Colonic mucosa (tissue), 4 donors: ENCODE measurements around the gene MYOF. TPM values are rescaled to one million over a fixed set of nuclear protein-coding genes. Genes with fewer than 3 reads are reported as not detected.
"Not testable (repeated sequence)": the region's sequence is repeated elsewhere in the genome, so short reads cannot be mapped to it uniquely, and the experiment has no call there.

ENCODE experiments used
- DNase-seq: peaks from one replicate; pipeline ENCODE4 v3.0.0-alpha.2; 2020
- H3K27ac ChIP-seq: fragments of 200-600 bp; one replicate; pipeline ENCODE4 v1.8.0; 2021
- H3K27me3 ChIP-seq: fragments of 200-600 bp; one replicate; pipeline ENCODE4 v1.8.0; 2021
- H3K36me3 ChIP-seq: fragments of 200-600 bp; one replicate; pipeline ENCODE4 v1.8.0; 2021
- H3K4me1 ChIP-seq: fragments of 200-600 bp; one replicate; pipeline ENCODE4 v1.8.0; 2021; ENCODE audit warnings: mild to moderate bottlenecking
- H3K4me3 ChIP-seq: fragments of 200-600 bp; one replicate; pipeline ENCODE4 v1.8.0; 2021
- H3K9ac ChIP-seq, 2 donors: one replicate each; pipeline ENCODE4 v1.7.0; 2013; ENCODE audit warnings: control low read depth in 2 of 2, low read depth in 2 of 2, low read length in 2 of 2
- H3K9me3 ChIP-seq: fragments of 200-600 bp; one replicate; pipeline ENCODE4 v1.8.0; 2021
- intact Hi-C: fragments of 100-400 bp; cut with DNase I; formaldehyde crosslinking; loops from one replicate; pipeline ENCODE4 v1.14.1; 2022
- total RNA-seq, 2 donors: library from RNA; stranded (reverse); fragmentation: NEBNext Ultra II Directional in 1 of 2; extraction: Animal tissue kit (Norgen Biotek cat#: 25700) in 1 of 2; gene quantifications; one replicate each; pipeline ENCODE4 v1.2.1, GENCODE V29; 2021
- TF ChIP-seq, protein P1 (sequence below): fragments of 200-600 bp; IDR thresholded peaks from one replicate; pipeline ENCODE4 v1.8.0; 2022; ENCODE audit warnings: antibody characterized with exemption, mild to moderate bottlenecking
- donor health status: healthy.
- donor health status: DM: no; HTN: no; CAD: no.
- donor health status: DM: no; HTN: no; CAD: no.

MYOF gene
- total RNA-seq, 2 donors from 2014 or later: 88.1 to 90.9 TPM

DNA sequence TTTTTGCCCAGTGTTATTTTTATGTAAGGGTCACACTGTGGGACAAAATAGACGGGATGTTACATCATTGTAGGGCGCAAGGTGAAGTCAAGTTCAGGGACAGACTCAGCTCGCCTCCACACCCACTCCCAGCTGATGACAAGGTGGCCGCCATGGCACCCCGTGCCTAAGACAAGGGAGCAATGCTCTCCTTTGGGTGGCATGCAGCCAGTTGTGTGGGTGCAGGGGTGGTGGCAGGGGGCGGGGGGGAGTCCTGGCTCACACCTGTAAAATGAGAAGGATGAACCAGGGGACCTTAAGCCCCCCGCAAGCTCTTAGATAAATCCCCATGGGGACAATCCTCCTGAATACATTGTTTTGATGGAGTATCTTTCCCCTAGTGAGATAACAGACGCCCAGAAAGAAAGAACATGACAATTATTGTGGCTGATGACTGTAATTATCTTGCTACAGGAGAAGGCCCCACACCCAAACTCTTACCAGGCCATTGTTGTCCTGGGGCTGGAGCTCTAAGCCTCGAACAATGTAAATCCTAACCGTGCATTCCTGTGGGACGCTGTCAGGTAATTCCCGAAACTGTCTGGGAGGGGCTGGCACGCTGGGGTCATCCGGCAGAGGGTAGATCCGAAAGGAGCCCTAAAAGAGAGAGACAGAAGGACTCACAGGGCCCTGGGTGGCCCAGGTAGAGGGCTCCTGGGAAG is 148.7 kb downstream of the MYOF start:
- H3K9ac ChIP-seq: no peak overlapping the region
- TF ChIP-seq, protein P1, sequence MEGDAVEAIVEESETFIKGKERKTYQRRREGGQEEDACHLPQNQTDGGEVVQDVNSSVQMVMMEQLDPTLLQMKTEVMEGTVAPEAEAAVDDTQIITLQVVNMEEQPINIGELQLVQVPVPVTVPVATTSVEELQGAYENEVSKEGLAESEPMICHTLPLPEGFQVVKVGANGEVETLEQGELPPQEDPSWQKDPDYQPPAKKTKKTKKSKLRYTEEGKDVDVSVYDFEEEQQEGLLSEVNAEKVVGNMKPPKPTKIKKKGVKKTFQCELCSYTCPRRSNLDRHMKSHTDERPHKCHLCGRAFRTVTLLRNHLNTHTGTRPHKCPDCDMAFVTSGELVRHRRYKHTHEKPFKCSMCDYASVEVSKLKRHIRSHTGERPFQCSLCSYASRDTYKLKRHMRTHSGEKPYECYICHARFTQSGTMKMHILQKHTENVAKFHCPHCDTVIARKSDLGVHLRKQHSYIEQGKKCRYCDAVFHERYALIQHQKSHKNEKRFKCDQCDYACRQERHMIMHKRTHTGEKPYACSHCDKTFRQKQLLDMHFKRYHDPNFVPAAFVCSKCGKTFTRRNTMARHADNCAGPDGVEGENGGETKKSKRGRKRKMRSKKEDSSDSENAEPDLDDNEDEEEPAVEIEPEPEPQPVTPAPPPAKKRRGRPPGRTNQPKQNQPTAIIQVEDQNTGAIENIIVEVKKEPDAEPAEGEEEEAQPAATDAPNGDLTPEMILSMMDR: no peak
- H3K9me3 ChIP-seq: no peaks in the 10 kb centered on the region
- intact Hi-C loops: no loop called here
- H3K27me3 ChIP-seq: no peaks in the 10 kb centered on the region
- H3K27ac ChIP-seq: no peak overlapping the region
- no peak overlapping the region for H3K4me3 ChIP-seq
- no peaks in the 10 kb centered on the region for H3K4me1 ChIP-seq
- DNase-seq: no peak
- H3K36me3 ChIP-seq: no peaks in the 10 kb centered on the region

DNA sequence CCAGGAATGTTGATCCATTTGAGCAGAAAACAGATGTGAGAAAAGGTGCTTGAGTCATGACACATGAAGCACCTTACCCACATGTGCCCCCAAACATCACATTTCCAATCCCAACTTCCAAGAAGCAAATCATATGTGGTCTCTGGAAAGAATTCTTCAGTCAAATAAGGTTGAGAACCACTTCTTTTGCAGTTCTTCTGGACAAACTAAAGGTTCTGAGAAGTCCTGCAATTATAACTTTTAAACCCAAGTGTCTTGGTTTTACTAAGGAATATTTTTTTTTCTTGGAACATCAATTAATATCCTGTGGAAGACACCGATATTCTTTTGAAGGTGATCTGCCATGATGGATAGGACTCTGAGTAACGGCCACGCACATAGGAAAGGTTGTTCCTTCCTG is 151.3 kb downstream of the MYOF start:
- H3K36me3 ChIP-seq: no peaks in the 10 kb centered on the region
- intact Hi-C loops: no loop called here

DNA sequence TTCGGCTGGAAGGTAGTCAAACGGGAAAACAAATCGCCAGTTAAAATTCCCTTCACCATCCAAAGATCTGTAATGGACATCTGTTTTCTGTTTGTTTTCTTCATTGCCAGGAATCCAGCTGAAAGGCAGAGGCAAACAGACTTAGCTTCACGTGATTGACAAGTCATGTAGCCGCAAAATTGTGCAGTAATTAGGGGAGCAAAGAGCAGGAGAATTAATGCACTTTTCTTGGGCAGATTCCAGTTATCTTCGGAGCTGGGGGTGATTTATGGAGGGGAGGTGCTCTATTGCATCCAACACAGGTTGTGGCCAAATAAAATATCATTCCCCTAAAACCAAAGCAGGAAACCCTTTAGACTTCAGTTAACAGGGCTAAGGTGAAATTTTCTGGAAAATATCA is 162.2 kb downstream of the MYOF start:
- Histone ChIP-seq H3K27ac (no peak overlapping the region), H3K36me3 (no peaks in the 10 kb centered on the region), H3K27me3 (no peaks in the 10 kb centered on the region), H3K9me3 (no peaks in the 10 kb centered on the region), H3K4me3 (no peak overlapping the region), H3K4me1 (no peaks in the 10 kb centered on the region), H3K9ac (no peak overlapping the region)
- no peak for DNase-seq
- intact Hi-C loops: no loop called here
- TF ChIP-seq, protein P1: no peak

More for the DNA sequence above, 151.3 kb downstream of the MYOF start:
- Histone ChIP-seq H3K4me3 (no peak overlapping the region), H3K9me3 (no peaks in the 10 kb centered on the region), H3K27ac (no peak overlapping the region), H3K4me1 (no peaks in the 10 kb centered on the region), H3K9ac (no peak overlapping the region), H3K27me3 (no peaks in the 10 kb centered on the region)
- TF ChIP-seq, protein P1: no peak
- DNase-seq: no peak

DNA sequence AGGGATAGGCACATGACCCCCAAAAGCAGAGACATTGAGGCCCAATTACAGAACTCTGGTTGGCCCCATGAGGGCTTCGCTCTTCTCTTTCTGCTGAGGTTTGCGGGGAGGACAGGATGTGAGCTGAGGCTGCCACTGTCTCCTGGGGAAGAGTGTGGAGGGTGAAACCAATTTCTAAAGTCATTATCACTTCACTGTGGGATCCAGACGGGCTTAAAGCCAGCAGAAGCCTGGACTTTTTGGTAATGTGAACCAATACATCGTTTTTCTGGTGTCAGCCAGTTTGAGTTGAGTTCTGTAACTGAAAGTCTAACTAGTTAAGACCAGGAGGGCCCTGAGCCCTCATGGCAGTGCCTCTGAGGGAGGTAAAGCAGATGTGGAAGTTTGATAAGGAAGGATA is 163.0 kb downstream of the MYOF start:
- TF ChIP-seq, protein P1: no peak

DNA sequence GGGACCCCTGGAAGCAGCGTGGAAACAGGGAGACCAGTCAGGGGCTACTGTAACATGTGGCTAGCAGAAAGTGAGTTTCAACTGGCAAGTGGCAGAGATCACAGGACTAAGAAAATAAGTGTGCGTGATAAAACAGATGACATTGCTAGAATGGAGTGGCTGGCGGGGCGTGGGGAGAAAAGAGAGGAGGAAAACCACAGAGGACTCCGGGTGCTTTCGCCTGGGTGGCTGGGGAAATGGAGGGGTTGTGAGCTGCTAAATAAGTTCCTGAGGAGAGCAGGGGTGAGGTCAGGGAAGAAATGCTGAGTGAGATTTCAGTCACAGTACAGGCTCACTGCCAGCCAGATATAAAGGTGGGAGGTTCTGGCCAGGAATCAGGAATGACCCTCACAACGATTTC is 166.9 kb downstream of the MYOF start:
- Histone ChIP-seq H3K4me1 (no peaks in the 10 kb centered on the region), H3K4me3 (no peak overlapping the region), H3K9ac (no peak overlapping the region), H3K27ac (no peak overlapping the region), H3K9me3 (no peaks in the 10 kb centered on the region), H3K36me3 (no peaks in the 10 kb centered on the region), H3K27me3 (no peaks in the 10 kb centered on the region)
- TF ChIP-seq, protein P1: no peak
- intact Hi-C loops: no loop called here
- no peak for DNase-seq

More for the DNA sequence above, 163.0 kb downstream of the MYOF start:
- Histone ChIP-seq H3K4me3 (no peak overlapping the region), H3K27ac (no peak overlapping the region), H3K27me3 (no peaks in the 10 kb centered on the region), H3K9me3 (no peaks in the 10 kb centered on the region), H3K4me1 (no peaks in the 10 kb centered on the region), H3K9ac (no peak overlapping the region), H3K36me3 (no peaks in the 10 kb centered on the region)
- intact Hi-C loops: no loop called here
- DNase-seq: no peak

DNA sequence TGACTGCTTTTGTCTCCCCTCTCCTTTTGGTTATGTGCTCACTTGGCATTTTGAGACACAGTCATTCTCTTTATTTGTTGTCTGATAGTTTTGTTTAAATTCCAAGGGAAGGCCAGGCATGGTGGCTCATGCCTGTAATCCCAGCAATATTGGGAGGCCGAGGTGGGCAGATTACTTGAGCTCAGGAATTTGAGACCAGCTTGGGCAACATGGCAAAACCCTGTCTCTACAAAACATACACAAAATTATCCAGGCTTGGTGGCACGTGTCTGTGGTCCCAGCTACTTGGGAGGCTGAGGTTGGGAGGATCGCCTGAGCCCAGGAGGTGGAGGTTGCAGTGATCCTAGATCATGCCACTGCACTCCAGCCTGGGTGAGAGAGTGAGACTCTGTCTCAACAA is 167.5 kb downstream of the MYOF start:
- H3K27ac ChIP-seq, H3K36me3 ChIP-seq, intact Hi-C loops, DNase-seq, H3K4me3 ChIP-seq, H3K27me3 ChIP-seq, H3K9me3 ChIP-seq, H3K9ac ChIP-seq, H3K4me1 ChIP-seq: not testable (repeated sequence)
